IMR-90 (cell line): ENCODE measurements around the gene NR1I3. TPM values are rescaled to one million over a fixed set of nuclear protein-coding genes. Genes with fewer than 3 reads are reported as not detected.

Experiments used
- ATAC-seq: fragments of 200-7000 bp; cut with Tn5 transposase; 2 replicates; pipeline ENCODE4 v1.9.1; 2020; ENCODE audit warnings: low read depth, mild to moderate bottlenecking, moderate library complexity
- BruUV-seq: library from RNA; stranded (reverse); fragments of 400-500 nt; replicated peaks from 2 replicates; lab custom pipeline; 2021; lab: Mats Ljungman, UMichigan
- CTCF ChIA-PET: fragments of 300-600 bp; formaldehyde crosslinking; extraction: SDS; loops from one replicate; lab custom pipeline; 2021; ENCODE audit warnings: antibody characterized with exemption; lab: Yijun Ruan, JAX
- POLR2A ChIA-PET: fragments of 300-600 bp; sonication (Branson Sonifier 250); formaldehyde crosslinking; loops from one replicate; lab custom pipeline; 2022; ENCODE audit warnings: antibody characterized with exemption; ENCODE audit not compliant: unreplicated experiment; lab: Charles Lee
- DNase-seq: peaks from one replicate; pipeline ENCODE4 v3.0.0; 2013
- H2AFZ ChIP-seq: replicated peaks from 2 replicates; pipeline ENCODE3; 2013; ENCODE audit warnings: low read length, mild to moderate bottlenecking; ENCODE audit not compliant: poor library complexity
- H2AK5ac ChIP-seq: 2 replicates; pipeline ENCODE4 v1.6.1; 2013; ENCODE audit warnings: low read depth, low read length, inconsistent platforms
- H2AK9ac ChIP-seq: replicated peaks from 2 replicates; pipeline ENCODE3; 2013; ENCODE audit warnings: mild to moderate bottlenecking, low read depth, low read length, moderate library complexity; ENCODE audit not compliant: poor library complexity
- H2BK120ac ChIP-seq: 2 replicates; pipeline ENCODE4 v1.6.1; 2013; ENCODE audit warnings: low read depth, low read length, inconsistent platforms
- H2BK15ac ChIP-seq: 3 replicates; pipeline ENCODE4 v1.6.1; 2013; ENCODE audit warnings: low read depth, low read length, inconsistent platforms
- H2BK20ac ChIP-seq: 2 replicates; pipeline ENCODE4 v1.6.1; 2013; ENCODE audit warnings: low read depth, mild to moderate bottlenecking, inconsistent platforms, low read length, moderate library complexity
- H2BK5ac ChIP-seq: 2 replicates; pipeline ENCODE4 v1.6.1; 2013; ENCODE audit warnings: mild to moderate bottlenecking, low read depth, low read length, inconsistent platforms; ENCODE audit not compliant: poor library complexity, severe bottlenecking
- H3K14ac ChIP-seq: replicated peaks from 2 replicates; pipeline ENCODE4 v1.6.1; 2013; ENCODE audit warnings: low read depth, low read length, inconsistent platforms
- H3K18ac ChIP-seq: 2 replicates; pipeline ENCODE4 v1.6.1; 2013; ENCODE audit warnings: low read depth, low read length, control low read depth
- H3K23ac ChIP-seq: 2 replicates; pipeline ENCODE4 v1.6.1; 2013; ENCODE audit warnings: low read depth, low read length, inconsistent platforms
- H3K27ac ChIP-seq: 2 replicates; pipeline ENCODE4 v1.5.1; 2013; ENCODE audit warnings: mild to moderate bottlenecking, control low read depth, low read length; ENCODE audit not compliant: insufficient read depth
- H3K27me3 ChIP-seq: 2 replicates; pipeline ENCODE4 v1.6.1; 2013; ENCODE audit warnings: low read length; ENCODE audit not compliant: control insufficient read depth, insufficient read depth
- H3K36me3 ChIP-seq: 2 replicates; pipeline ENCODE4 v1.6.1; 2013; ENCODE audit warnings: low read length, mixed read lengths; ENCODE audit not compliant: control insufficient read depth, insufficient read depth
- H3K4ac ChIP-seq: 2 replicates; pipeline ENCODE4 v1.6.1; 2013; ENCODE audit warnings: low read depth, low read length, inconsistent platforms
- H3K4me1 ChIP-seq: 2 replicates; pipeline ENCODE4 v1.6.1; 2013; ENCODE audit warnings: low read length, mixed read lengths; ENCODE audit not compliant: control insufficient read depth, insufficient read depth
- H3K4me2 ChIP-seq: 2 replicates; pipeline ENCODE4 v1.6.1; 2013; ENCODE audit warnings: low read depth, mild to moderate bottlenecking, control low read depth, low read length, moderate library complexity
- H3K4me3 ChIP-seq: 2 replicates; pipeline ENCODE4 v1.5.1; 2013; ENCODE audit warnings: low read depth, mild to moderate bottlenecking, control low read depth, low read length, moderate library complexity; ENCODE audit not compliant: insufficient read depth
- H3K56ac ChIP-seq: 2 replicates; pipeline ENCODE4 v1.6.1; 2013; ENCODE audit warnings: low read length, inconsistent platforms; ENCODE audit not compliant: insufficient read depth; ENCODE audit errors: extremely low read depth
- H3K79me1 ChIP-seq, 2 experiments: 2 replicates each; pipeline ENCODE4 v1.6.1; 2013; ENCODE audit warnings: low read length in 2 of 2, inconsistent platforms in 1 of 2, low read depth in 1 of 2
- H3K9ac ChIP-seq: 2 replicates; pipeline ENCODE4 v1.6.1; 2013; ENCODE audit warnings: low read depth, low read length, control low read depth
- H3K9me1 ChIP-seq: 2 replicates; pipeline ENCODE4 v1.6.1; 2013; ENCODE audit warnings: low read length, inconsistent platforms; ENCODE audit not compliant: insufficient read depth
- H3K9me3 ChIP-seq: 2 replicates; pipeline ENCODE4 v1.6.1; 2013; ENCODE audit warnings: low read length; ENCODE audit not compliant: control insufficient read depth, insufficient read depth
- H4K20me1 ChIP-seq: 2 replicates; pipeline ENCODE4 v1.6.1; 2013; ENCODE audit warnings: low read length, inconsistent platforms; ENCODE audit not compliant: insufficient read depth
- H4K5ac ChIP-seq: 2 replicates; pipeline ENCODE4 v1.6.1; 2013; ENCODE audit warnings: mild to moderate bottlenecking, low read depth, low read length, control low read depth
- H4K8ac ChIP-seq, 2 experiments: 2 replicates each; pipeline ENCODE4 v1.6.1; 2013; ENCODE audit warnings: low read depth in 2 of 2, low read length in 2 of 2, control low read depth in 1 of 2, inconsistent platforms in 1 of 2
- H4K91ac ChIP-seq: 2 replicates; pipeline ENCODE4 v1.6.1; 2013; ENCODE audit warnings: low read depth, low read length, inconsistent platforms; ENCODE audit not compliant: insufficient read depth
- CEBPB ChIP-seq: IDR thresholded peaks from 2 replicates; pipeline ENCODE4 v1.6.1; 2012; ENCODE audit warnings: low read depth, low read length, improper control_type of control experiment
- CHD1 ChIP-seq: IDR thresholded peaks from 2 replicates; pipeline ENCODE4 v1.6.1; 2012; ENCODE audit warnings: low read depth, low read length, improper control_type of control experiment
- FOS ChIP-seq: fragments of 150-350 bp; IDR thresholded peaks from 2 replicates; pipeline ENCODE4 v1.6.1; 2016; ENCODE audit warnings: low read depth, low read length
- RAD21 ChIP-seq: IDR thresholded peaks from 2 replicates; pipeline ENCODE4 v1.6.1; 2012; ENCODE audit warnings: low read length, improper control_type of control experiment
- RFX5 ChIP-seq: IDR thresholded peaks from 2 replicates; pipeline ENCODE4 v1.8.0; 2012; ENCODE audit warnings: low read depth, mild to moderate bottlenecking, low read length, moderate library complexity
- SMC3 ChIP-seq: fragments of 150-350 bp; IDR thresholded peaks from 2 replicates; pipeline ENCODE4 v1.6.1; 2016; ENCODE audit warnings: low read depth, mild to moderate bottlenecking, antibody characterized with exemption, low read length, moderate library complexity
- WGBS, 2 experiments: methylation state at CpG; one replicate each; pipeline versions ENCODE4 v1.1.5 to v1.1.7; 2013; ENCODE audit warnings: missing lambda C conversion rate in 2 of 2; ENCODE audit not compliant: insufficient read length in 1 of 2; ENCODE audit errors: extremely low coverage in 2 of 2; 5-methylcytosine and 5-hydroxymethylcytosine counted together
- dilution Hi-C: fragments of 300-500 bp; cut with HindIII; formaldehyde crosslinking; loops from one replicate; pipeline ENCODE4 v1.14.3; 2018; ENCODE audit warnings: low sequenced_read_pairs; ENCODE audit not compliant: unreplicated experiment
- in situ Hi-C: fragments of 300-500 bp; cut with MboI; formaldehyde crosslinking; loops from 3 replicates; pipeline ENCODE4 v1.14.3; 2019; ENCODE audit warnings: low sequenced_read_pairs, inconsistent platforms, mixed read lengths
- intact Hi-C: fragments of 100-400 bp; cut with micrococcal nuclease; formaldehyde crosslinking; loops from 2 replicates; pipeline ENCODE4 v1.10.0; 2022
- polyA plus RNA-seq, 3 experiments: library from polyadenylated mRNA; depleted of rRNA; stranded (reverse); fragments of >200 nt; gene quantifications; 2 replicates each; pipeline ENCODE4 v1.2.3, GENCODE V29; 2012; ENCODE audit warnings: low replicate concordance in 1 of 3
- total RNA-seq: library from RNA; depleted of rRNA; stranded (reverse); fragments of >200 nt; gene quantifications from 2 replicates; pipeline ENCODE4 v1.2.3, GENCODE V29; 2012

The NR1I3 gene
- total and polyA plus RNA-seq, 2 of the 4 experiments (the other 2 are of a cell fraction) = not detected

GRCh38 chr1:161235957-161236775 lies 1.8 kb downstream of the NR1I3 start:
- POLR2A ChIA-PET = no interaction called here
- CTCF ChIA-PET = interaction anchor here (1.0 to 1.1 kb wide), 2 partner anchors 10 to 55 kb away, joined by 4 to 5 read pairs; partner anchors contain the start of gene TOMM40L
- Histone ChIP-seq H3K18ac (no peak overlapping the region), H3K14ac (no peak overlapping the region), H4K8ac (no peak overlapping the region), H3K4me3 (no peak overlapping the region), H4K91ac (no peak overlapping the region), H3K4me1 (no peaks in the 10 kb centered on the region), H3K4me2 (no peak overlapping the region), H3K23ac (no peak overlapping the region), H2BK120ac (no peak overlapping the region), H3K27me3 (peaks cover 2% of the 10 kb centered on the region; the same call in 1 of the 2 replicates), H3K9me1 (0 out of 2 replicates have a peak, but pooled peaks cover under 1% of the 10 kb centered on the region), H3K36me3 (no peaks in the 10 kb centered on the region), H3K56ac (no peak overlapping the region), H2BK5ac (no peak overlapping the region), H2BK15ac (no peak overlapping the region), H3K9me3 (no peaks in the 10 kb centered on the region), H2AK5ac (no peak overlapping the region), H2AK9ac (no peak overlapping the region), H4K5ac (no peak overlapping the region), H4K20me1 (no peaks in the 10 kb centered on the region), H2BK20ac (no peak overlapping the region), H3K9ac (no peak overlapping the region), H3K79me1 (no peaks in the 10 kb centered on the region), H2AFZ (no peak overlapping the region), H3K27ac (no peak overlapping the region), H3K4ac (no peak overlapping the region)
- TF ChIP-seq CEBPB (no peak), CHD1 (no peak), RAD21 (no peak), SMC3 (no peak), FOS (no peak), RFX5 (no peak)
- in situ Hi-C loops (no loop called here), dilution Hi-C loops (no loop called here), intact Hi-C loops (loop anchor here (5.0 kb wide), 1 partner anchor 36 kb away; no protein-coding TSS in a partner anchor)
- no peak for ATAC-seq
- no peak for DNase-seq
- no TSS peak for BruUV-seq
- 50% methylated on average over 2 of the region's 5 CpGs; no CpG with 5 or more reads in 1 of the 2 experiments for WGBS, 2 experiments
